HEK293T (cell line): ENCODE results near the gene ISM1.

Experiments used
- BHLHE40 ChIP-seq: fragments of 450-650 bp; IDR thresholded peaks from 2 replicates; pipeline ENCODE4 v1.6.1; 2016; ENCODE audit warnings: mild to moderate bottlenecking, moderate library complexity, borderline replicate concordance
- FOXM1 ChIP-seq: fragments of 450-650 bp; IDR thresholded peaks from 2 replicates; pipeline ENCODE4 v1.6.1; 2017; ENCODE audit warnings: mild to moderate bottlenecking, borderline replicate concordance
- LEF1 ChIP-seq: fragments of 450-650 bp; IDR thresholded peaks from 2 replicates; pipeline ENCODE4 v1.6.1; 2017; ENCODE audit warnings: mild to moderate bottlenecking, borderline replicate concordance

- TF ChIP-seq LEF1 = no peak
- no peak for TF ChIP-seq BHLHE40
- no peak for TF ChIP-seq FOXM1
Observed at GRCh38 chr20:13243826-13244376, 22.8 kb downstream of the ISM1 start.
